Stimulated activated naive CD4-positive, alpha-beta T cell treated with Interleukin-2 at 50 U/mL for 16 hours (primary cell): Measurements from ENCODE around the gene MORN3.
A peak's percentile ranks its signal among the peaks of the same experiment; 100 is the strongest.
"Not testable (repeated sequence)": the region's sequence is repeated elsewhere in the genome, so short reads cannot be mapped to it uniquely, and the experiment has no call there.

Source experiments
- DNase-seq: peaks from one replicate; lab custom pipeline; 2025; lab: John Stamatoyannopoulos, UW

The MORN3 gene

GRCh38 chr12:121638298-121639202 is 30.9 kb downstream of the MORN3 start:
- DNase-seq = no peak

GRCh38 chr12:121637231-121637914 is 32.1 kb downstream of the MORN3 start:
- DNase-seq = peak; percentile 36

- DNase-seq = no peak
These were observed 34.6 kb downstream of the MORN3 start for GRCh38 chr12:121634836-121635235.

- DNase-seq = not testable (repeated sequence)
These were observed 35.6 kb downstream of the MORN3 start for GRCh38 chr12:121633833-121634196.

- DNase-seq = no peak
These were observed 37.1 kb downstream of the MORN3 start for GRCh38 chr12:121632069-121632970.

GRCh38 chr12:121630791-121631355 is 38.6 kb downstream of the MORN3 start:
- no peak for DNase-seq

- no peak for DNase-seq
These were observed 40.9 kb downstream of the MORN3 start for GRCh38 chr12:121628536-121628935.

- DNase-seq = peak; percentile 24
These were observed 41.4 kb downstream of the MORN3 start for GRCh38 chr12:121628037-121628436.

- DNase-seq = peak; percentile 91
These were observed 42.4 kb downstream of the MORN3 start for GRCh38 chr12:121626853-121627640.

- peak; percentile 88 for DNase-seq
These were observed 43.2 kb downstream of the MORN3 start, which contains the start of gene ORAI1 for GRCh38 chr12:121626087-121626852. TSS of gene ORAI1 (plus strand) at chr12:121626530.

GRCh38 chr12:121620333-121620891 is 49.0 kb downstream of the MORN3 start:
- DNase-seq = no peak

GRCh38 chr12:121618659-121619233 is 50.7 kb downstream of the MORN3 start:
- DNase-seq = no peak

GRCh38 chr12:121614872-121615467 is 54.5 kb downstream of the MORN3 start:
- DNase-seq = no peak

- DNase-seq = no peak
These were observed 56.0 kb downstream of the MORN3 start for GRCh38 chr12:121613462-121613861.

GRCh38 chr12:121611306-121611705 is 58.1 kb downstream of the MORN3 start:
- DNase-seq = no peak

- no peak for DNase-seq
These were observed 59.0 kb downstream of the MORN3 start for GRCh38 chr12:121610239-121611149.

- DNase-seq = no peak
These were observed 61.2 kb downstream of the MORN3 start for GRCh38 chr12:121608301-121608700.

- DNase-seq = no peak
These were observed 65.9 kb downstream of the MORN3 start for GRCh38 chr12:121603581-121603980.
